ENCODE results near the gene MACIR. TPM values are rescaled to one million over a fixed set of nuclear protein-coding genes. Genes with fewer than 3 reads are reported as not detected.

Gene MACIR
- total RNA-seq, 1 experiment from 2014 or later, result 12.4 TPM

DNA sequence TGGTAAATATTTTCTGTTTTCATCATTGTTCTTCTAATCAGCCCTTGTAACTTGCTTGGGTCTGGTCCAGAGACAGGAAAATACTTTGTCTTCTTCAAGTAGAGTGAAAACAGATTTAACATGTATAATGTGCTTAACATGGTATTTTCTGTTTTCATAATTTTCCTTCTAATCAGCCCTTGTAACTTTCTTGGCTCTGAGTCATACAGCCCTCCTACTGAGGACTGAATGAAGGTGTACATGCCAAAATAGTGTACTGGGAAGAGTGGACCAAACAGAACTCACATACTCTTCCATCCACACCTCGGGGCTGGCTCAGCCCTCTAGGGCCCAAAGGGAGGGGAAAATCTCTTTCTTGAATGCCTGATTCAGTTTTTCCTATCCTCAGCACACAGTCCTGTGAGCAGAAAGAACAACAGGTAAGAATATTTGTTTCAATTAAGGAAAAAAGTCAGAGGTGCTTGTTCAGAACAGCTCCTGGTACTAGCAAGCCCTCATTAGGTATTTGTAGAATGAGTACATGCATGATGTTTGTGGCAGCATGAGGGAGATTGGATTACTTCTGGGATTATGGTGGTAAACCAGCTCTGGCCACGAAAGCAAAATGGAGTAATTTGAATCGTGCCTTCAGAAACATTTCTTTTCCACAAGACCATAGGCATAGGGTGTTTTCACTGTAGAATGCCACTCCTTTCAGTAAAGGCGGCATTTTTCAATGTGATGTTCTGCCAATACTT, 24.2 kb upstream of the MACIR start:
- ATAC-seq (no peak), DNase-seq (ENCODE audit: low spot score) (no peak)
- H3K4me3 Mint-ChIP-seq, result no peak overlapping the region
- peaks cover 4% of the 10 kb centered on the region; the same call in 1 of the 2 replicates for H3K27me3 Mint-ChIP-seq (ENCODE audit: low read depth)
- ChIA-PET POLR2A (no interaction called here), CTCF (interaction anchor here (1.9 kb wide), 1 partner anchor 10 kb away, joined by 6 read pairs; no protein-coding TSS in a partner anchor)
- H3K9me3 Mint-ChIP-seq, result peaks cover 16% of the 10 kb centered on the region
- peaks cover 8% of the 10 kb centered on the region; the same call in 1 of the 2 replicates for H3K36me3 Mint-ChIP-seq
- no peak overlapping the region for H3K27ac Mint-ChIP-seq
- TF ChIP-seq, protein P1, sequence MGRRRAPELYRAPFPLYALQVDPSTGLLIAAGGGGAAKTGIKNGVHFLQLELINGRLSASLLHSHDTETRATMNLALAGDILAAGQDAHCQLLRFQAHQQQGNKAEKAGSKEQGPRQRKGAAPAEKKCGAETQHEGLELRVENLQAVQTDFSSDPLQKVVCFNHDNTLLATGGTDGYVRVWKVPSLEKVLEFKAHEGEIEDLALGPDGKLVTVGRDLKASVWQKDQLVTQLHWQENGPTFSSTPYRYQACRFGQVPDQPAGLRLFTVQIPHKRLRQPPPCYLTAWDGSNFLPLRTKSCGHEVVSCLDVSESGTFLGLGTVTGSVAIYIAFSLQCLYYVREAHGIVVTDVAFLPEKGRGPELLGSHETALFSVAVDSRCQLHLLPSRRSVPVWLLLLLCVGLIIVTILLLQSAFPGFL (CRISPR knock-in tag; IDR thresholded peaks at IDR 0.05; ENCODE audit: borderline replicate concordance), result no peak
- TF ChIP-seq, protein P2, sequence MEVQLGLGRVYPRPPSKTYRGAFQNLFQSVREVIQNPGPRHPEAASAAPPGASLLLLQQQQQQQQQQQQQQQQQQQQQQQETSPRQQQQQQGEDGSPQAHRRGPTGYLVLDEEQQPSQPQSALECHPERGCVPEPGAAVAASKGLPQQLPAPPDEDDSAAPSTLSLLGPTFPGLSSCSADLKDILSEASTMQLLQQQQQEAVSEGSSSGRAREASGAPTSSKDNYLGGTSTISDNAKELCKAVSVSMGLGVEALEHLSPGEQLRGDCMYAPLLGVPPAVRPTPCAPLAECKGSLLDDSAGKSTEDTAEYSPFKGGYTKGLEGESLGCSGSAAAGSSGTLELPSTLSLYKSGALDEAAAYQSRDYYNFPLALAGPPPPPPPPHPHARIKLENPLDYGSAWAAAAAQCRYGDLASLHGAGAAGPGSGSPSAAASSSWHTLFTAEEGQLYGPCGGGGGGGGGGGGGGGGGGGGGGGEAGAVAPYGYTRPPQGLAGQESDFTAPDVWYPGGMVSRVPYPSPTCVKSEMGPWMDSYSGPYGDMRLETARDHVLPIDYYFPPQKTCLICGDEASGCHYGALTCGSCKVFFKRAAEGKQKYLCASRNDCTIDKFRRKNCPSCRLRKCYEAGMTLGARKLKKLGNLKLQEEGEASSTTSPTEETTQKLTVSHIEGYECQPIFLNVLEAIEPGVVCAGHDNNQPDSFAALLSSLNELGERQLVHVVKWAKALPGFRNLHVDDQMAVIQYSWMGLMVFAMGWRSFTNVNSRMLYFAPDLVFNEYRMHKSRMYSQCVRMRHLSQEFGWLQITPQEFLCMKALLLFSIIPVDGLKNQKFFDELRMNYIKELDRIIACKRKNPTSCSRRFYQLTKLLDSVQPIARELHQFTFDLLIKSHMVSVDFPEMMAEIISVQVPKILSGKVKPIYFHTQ (CRISPR knock-in tag; IDR thresholded peaks at IDR 0.05), result no peak
- TF ChIP-seq, protein P3, sequence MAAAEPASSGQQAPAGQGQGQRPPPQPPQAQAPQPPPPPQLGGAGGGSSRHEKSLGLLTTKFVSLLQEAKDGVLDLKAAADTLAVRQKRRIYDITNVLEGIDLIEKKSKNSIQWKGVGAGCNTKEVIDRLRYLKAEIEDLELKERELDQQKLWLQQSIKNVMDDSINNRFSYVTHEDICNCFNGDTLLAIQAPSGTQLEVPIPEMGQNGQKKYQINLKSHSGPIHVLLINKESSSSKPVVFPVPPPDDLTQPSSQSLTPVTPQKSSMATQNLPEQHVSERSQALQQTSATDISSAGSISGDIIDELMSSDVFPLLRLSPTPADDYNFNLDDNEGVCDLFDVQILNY (CRISPR knock-in tag; IDR thresholded peaks at IDR 0.05), result no peak
- TF ChIP-seq, protein P4, sequence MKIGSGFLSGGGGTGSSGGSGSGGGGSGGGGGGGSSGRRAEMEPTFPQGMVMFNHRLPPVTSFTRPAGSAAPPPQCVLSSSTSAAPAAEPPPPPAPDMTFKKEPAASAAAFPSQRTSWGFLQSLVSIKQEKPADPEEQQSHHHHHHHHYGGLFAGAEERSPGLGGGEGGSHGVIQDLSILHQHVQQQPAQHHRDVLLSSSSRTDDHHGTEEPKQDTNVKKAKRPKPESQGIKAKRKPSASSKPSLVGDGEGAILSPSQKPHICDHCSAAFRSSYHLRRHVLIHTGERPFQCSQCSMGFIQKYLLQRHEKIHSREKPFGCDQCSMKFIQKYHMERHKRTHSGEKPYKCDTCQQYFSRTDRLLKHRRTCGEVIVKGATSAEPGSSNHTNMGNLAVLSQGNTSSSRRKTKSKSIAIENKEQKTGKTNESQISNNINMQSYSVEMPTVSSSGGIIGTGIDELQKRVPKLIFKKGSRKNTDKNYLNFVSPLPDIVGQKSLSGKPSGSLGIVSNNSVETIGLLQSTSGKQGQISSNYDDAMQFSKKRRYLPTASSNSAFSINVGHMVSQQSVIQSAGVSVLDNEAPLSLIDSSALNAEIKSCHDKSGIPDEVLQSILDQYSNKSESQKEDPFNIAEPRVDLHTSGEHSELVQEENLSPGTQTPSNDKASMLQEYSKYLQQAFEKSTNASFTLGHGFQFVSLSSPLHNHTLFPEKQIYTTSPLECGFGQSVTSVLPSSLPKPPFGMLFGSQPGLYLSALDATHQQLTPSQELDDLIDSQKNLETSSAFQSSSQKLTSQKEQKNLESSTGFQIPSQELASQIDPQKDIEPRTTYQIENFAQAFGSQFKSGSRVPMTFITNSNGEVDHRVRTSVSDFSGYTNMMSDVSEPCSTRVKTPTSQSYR (CRISPR knock-in tag; IDR thresholded peaks at IDR 0.05), result no peak
- TF ChIP-seq TCF7 (CRISPR knock-in tag; IDR thresholded peaks at IDR 0.05; ENCODE audit: low read depth) (no peak), ZNF263 (CRISPR knock-in tag; IDR thresholded peaks at IDR 0.05; ENCODE audit: low read depth) (no peak), SP1 (CRISPR knock-in tag; conservative IDR thresholded peaks at IDR 0.05) (no peak), FOXK1 (CRISPR knock-in tag; IDR thresholded peaks at IDR 0.05) (no peak)
- TF ChIP-seq, protein P5, sequence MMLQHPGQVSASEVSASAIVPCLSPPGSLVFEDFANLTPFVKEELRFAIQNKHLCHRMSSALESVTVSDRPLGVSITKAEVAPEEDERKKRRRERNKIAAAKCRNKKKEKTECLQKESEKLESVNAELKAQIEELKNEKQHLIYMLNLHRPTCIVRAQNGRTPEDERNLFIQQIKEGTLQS (CRISPR knock-in tag; conservative IDR thresholded peaks at IDR 0.05), result no peak
- no peaks in the 10 kb centered on the region for H3K4me1 Mint-ChIP-seq

DNA sequence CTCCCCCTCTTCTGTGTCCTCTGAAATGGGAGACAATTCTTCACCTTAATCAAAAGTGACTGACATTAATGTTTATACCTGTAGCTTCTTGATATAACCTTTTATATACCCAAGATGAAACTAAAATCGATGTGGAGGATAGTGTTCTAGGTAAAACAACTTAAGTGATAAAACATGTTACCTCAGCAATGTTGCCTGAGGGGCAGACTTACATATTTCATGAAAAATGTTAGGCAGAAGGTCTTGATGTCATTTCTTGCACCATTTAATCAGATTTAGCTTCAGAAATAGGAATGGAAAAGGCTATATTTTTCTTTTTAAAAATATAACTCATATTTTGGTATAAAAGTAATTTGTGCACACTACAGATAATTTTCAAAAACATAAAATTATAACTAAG, 22.7 kb upstream of the MACIR start:
- peaks cover 22% of the 10 kb centered on the region for H3K9me3 Mint-ChIP-seq
- CTCF ChIA-PET, result interaction anchor here (1.9 kb wide), 1 partner anchor 12 kb away, joined by 6 read pairs; no protein-coding TSS in a partner anchor
- no peak overlapping the region for H3K4me3 Mint-ChIP-seq
- peaks cover 8% of the 10 kb centered on the region; the same call in 1 of the 2 replicates for H3K36me3 Mint-ChIP-seq
- no peak for ATAC-seq
- DNase-seq (ENCODE audit: low spot score), result no peak
- no peak overlapping the region for H3K27ac Mint-ChIP-seq
- POLR2A ChIA-PET, result no interaction called here
- H3K27me3 Mint-ChIP-seq (ENCODE audit: low read depth), result peaks cover 4% of the 10 kb centered on the region; the same call in 1 of the 2 replicates
- H3K4me1 Mint-ChIP-seq, result no peaks in the 10 kb centered on the region
- TF ChIP-seq, protein P6, sequence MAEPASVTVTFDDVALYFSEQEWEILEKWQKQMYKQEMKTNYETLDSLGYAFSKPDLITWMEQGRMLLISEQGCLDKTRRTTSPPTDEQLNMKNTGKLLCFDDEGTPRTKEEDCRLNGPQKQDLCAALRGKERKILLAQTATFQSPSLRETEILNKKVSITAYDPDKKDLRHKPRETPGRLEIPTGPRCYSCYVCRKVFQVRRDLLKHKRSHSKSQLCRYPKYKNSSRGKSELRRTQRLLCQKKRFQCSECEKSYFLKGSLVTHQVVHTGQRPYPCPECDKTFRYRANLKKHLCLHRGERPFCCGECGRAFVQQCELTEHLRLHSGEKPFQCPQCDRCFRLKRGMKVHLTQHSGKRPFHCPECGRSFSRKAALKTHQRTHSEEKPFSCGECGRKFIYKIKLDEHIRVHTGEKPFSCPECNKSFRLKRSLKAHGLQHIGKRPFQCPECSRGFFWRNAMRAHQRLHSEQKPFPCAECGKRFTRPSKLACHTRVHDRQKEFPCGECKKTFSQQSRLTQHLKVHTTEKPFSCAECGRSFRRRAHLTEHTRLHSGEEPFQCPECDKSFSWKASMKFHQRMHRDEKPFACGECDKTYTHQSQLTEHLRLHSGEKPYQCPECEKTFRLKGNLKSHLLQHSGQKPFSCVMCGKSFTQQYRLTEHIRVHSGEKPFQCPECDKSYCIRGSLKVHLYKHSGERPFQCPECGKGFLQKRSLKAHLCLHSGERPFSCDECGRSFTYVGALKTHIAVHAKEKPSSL (CRISPR knock-in tag; conservative IDR thresholded peaks at IDR 0.05), result no peak
- TF ChIP-seq, protein P4 (CRISPR knock-in tag; IDR thresholded peaks at IDR 0.05), result no peak
- TF ChIP-seq CREM (CRISPR knock-in tag; IDR thresholded peaks at IDR 0.05), result no peak
- TF ChIP-seq TP53 (CRISPR knock-in tag; IDR thresholded peaks at IDR 0.05), result no peak
- TF ChIP-seq, protein P7, sequence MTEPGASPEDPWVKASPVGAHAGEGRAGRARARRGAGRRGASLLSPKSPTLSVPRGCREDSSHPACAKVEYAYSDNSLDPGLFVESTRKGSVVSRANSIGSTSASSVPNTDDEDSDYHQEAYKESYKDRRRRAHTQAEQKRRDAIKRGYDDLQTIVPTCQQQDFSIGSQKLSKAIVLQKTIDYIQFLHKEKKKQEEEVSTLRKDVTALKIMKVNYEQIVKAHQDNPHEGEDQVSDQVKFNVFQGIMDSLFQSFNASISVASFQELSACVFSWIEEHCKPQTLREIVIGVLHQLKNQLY (CRISPR knock-in tag; IDR thresholded peaks at IDR 0.05), result no peak
- TF ChIP-seq, protein P8, sequence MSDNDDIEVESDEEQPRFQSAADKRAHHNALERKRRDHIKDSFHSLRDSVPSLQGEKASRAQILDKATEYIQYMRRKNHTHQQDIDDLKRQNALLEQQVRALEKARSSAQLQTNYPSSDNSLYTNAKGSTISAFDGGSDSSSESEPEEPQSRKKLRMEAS (CRISPR knock-in tag; IDR thresholded peaks at IDR 0.05), result no peak
- TF ChIP-seq SMAD3 (CRISPR knock-in tag; IDR thresholded peaks at IDR 0.05; ENCODE audit: borderline replicate concordance), result no peak
- no peak for TF ChIP-seq ZNF138 (CRISPR knock-in tag; conservative IDR thresholded peaks at IDR 0.05)
- no peak for TF ChIP-seq ETV6 (CRISPR knock-in tag; IDR thresholded peaks at IDR 0.05)
